Loucy (cell line): ENCODE measurements around the gene TJP2.

Experiments
- H2AFZ ChIP-seq: fragments of 200-600 bp; sonication (generic); 2 replicates; pipeline ENCODE4 v1.6.0; 2016; ENCODE audit warnings: antibody characterized with exemption, mild to moderate bottlenecking, low read length, moderate library complexity
- H3F3A ChIP-seq: fragments of 200-600 bp; 2 replicates; pipeline ENCODE4 v1.6.0; 2016; ENCODE audit warnings: antibody characterized with exemption, low read depth, mild to moderate bottlenecking
- H3K27me3 ChIP-seq: fragments of 200-600 bp; sonication (generic); 2 replicates; pipeline ENCODE4 v1.6.1; 2014; ENCODE audit warnings: low read length, mild to moderate bottlenecking; ENCODE audit not compliant: insufficient read depth, poor library complexity, severe bottlenecking
- H3K36me3 ChIP-seq: fragments of 200-600 bp; sonication (generic); 2 replicates; pipeline ENCODE4 v1.6.1; 2016; ENCODE audit warnings: low read length; ENCODE audit not compliant: insufficient read depth
- H3K4me1 ChIP-seq: fragments of 200-600 bp; sonication (generic); 2 replicates; pipeline ENCODE4 v1.5.1; 2014; ENCODE audit warnings: low read length, mild to moderate bottlenecking; ENCODE audit not compliant: insufficient read depth, poor library complexity, severe bottlenecking
- H3K4me2 ChIP-seq: fragments of 200-600 bp; sonication (generic); 2 replicates; pipeline ENCODE4 v1.6.0; 2014; ENCODE audit warnings: antibody characterized with exemption, low read length, low read depth, mild to moderate bottlenecking; ENCODE audit not compliant: poor library complexity, severe bottlenecking
- H3K4me3 ChIP-seq: fragments of 200-600 bp; sonication (generic); 2 replicates; pipeline ENCODE4 v1.5.1; 2014; ENCODE audit warnings: low read length, mild to moderate bottlenecking, mixed read lengths; ENCODE audit not compliant: poor library complexity, severe bottlenecking
- H3K79me2 ChIP-seq: fragments of 200-600 bp; sonication (generic); 2 replicates; pipeline ENCODE4 v1.6.1; 2014; ENCODE audit warnings: low read length; ENCODE audit not compliant: insufficient read depth
- H3K9ac ChIP-seq: fragments of 200-600 bp; sonication (generic); 2 replicates; pipeline ENCODE4 v1.6.0; 2014; ENCODE audit warnings: mild to moderate bottlenecking, low read depth, low read length, moderate library complexity; ENCODE audit not compliant: poor library complexity, severe bottlenecking
- H3K9me2 ChIP-seq: fragments of 200-600 bp; sonication (generic); replicated peaks from 2 replicates; pipeline ENCODE4 v1.6.1; 2016; ENCODE audit warnings: low read depth, low read length, mixed read lengths
- H3K9me3 ChIP-seq: fragments of 200-600 bp; sonication (generic); 2 replicates; pipeline ENCODE4 v1.6.1; 2014; ENCODE audit warnings: mild to moderate bottlenecking, antibody characterized with exemption, low read length, low read depth; ENCODE audit not compliant: insufficient read depth
- H4K20me1 ChIP-seq: fragments of 200-600 bp; sonication (generic); 2 replicates; pipeline ENCODE4 v1.6.0; 2014; ENCODE audit warnings: antibody characterized with exemption, low read length, mild to moderate bottlenecking; ENCODE audit not compliant: insufficient read depth, poor library complexity, severe bottlenecking
- EZH2phosphoT487 ChIP-seq: fragments of 200-600 bp; IDR thresholded peaks from 2 replicates; pipeline ENCODE4 v1.6.1; 2018; ENCODE audit warnings: antibody characterized with exemption, mild to moderate bottlenecking, moderate library complexity, borderline replicate concordance
- TF ChIP-seq, protein P1 (sequence below): fragments of 200-600 bp; sonication (generic); conservative IDR thresholded peaks from 2 replicates; pipeline ENCODE4 v1.5.1; 2014; ENCODE audit warnings: mild to moderate bottlenecking, antibody characterized with exemption, low read length

Gene TJP2

DNA sequence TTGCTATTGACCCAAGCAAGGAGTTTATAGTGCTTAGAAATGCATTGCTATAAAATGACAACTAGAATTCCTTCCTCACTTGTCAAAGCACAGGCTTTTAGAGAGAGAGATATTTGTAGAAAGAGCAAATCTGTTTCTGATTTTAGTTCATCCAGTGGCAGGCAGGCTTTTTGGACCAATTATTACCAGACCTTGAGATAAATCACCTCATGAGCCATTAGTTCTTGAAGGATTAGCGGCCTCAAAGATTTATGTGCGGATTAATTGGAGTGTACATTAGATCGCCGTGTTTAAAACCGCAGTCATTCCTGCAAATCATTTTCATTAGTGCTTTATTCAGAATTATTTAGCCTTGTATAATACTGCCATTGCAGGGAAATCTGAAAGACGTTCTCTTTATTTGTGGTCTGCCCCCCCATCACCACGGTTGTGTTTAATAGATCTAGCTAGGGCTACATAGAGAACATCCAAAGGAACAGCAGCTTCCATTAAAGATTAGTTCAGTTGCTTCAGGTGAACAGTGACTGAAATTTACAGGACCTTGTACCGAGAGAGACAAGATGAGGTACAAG is 28.8 kb upstream of the TJP2 start:
- Histone ChIP-seq H3K9ac (no peak overlapping the region), H3K27me3 (no peaks in the 10 kb centered on the region), H4K20me1 (no peaks in the 10 kb centered on the region), H2AFZ (no peak overlapping the region), H3K79me2 (no peaks in the 10 kb centered on the region; the same call in 1 of the 2 replicates), H3K4me2 (no peak overlapping the region), H3K36me3 (no peaks in the 10 kb centered on the region), H3K9me2 (no peaks in the 10 kb centered on the region), H3K4me3 (no peak overlapping the region), H3K9me3 (no peaks in the 10 kb centered on the region), H3F3A (no peaks in the 10 kb centered on the region), H3K4me1 (peaks cover 19% of the 10 kb centered on the region)
- TF ChIP-seq EZH2phosphoT487 = no peak
- TF ChIP-seq, protein P1, sequence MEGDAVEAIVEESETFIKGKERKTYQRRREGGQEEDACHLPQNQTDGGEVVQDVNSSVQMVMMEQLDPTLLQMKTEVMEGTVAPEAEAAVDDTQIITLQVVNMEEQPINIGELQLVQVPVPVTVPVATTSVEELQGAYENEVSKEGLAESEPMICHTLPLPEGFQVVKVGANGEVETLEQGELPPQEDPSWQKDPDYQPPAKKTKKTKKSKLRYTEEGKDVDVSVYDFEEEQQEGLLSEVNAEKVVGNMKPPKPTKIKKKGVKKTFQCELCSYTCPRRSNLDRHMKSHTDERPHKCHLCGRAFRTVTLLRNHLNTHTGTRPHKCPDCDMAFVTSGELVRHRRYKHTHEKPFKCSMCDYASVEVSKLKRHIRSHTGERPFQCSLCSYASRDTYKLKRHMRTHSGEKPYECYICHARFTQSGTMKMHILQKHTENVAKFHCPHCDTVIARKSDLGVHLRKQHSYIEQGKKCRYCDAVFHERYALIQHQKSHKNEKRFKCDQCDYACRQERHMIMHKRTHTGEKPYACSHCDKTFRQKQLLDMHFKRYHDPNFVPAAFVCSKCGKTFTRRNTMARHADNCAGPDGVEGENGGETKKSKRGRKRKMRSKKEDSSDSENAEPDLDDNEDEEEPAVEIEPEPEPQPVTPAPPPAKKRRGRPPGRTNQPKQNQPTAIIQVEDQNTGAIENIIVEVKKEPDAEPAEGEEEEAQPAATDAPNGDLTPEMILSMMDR = no peak

DNA sequence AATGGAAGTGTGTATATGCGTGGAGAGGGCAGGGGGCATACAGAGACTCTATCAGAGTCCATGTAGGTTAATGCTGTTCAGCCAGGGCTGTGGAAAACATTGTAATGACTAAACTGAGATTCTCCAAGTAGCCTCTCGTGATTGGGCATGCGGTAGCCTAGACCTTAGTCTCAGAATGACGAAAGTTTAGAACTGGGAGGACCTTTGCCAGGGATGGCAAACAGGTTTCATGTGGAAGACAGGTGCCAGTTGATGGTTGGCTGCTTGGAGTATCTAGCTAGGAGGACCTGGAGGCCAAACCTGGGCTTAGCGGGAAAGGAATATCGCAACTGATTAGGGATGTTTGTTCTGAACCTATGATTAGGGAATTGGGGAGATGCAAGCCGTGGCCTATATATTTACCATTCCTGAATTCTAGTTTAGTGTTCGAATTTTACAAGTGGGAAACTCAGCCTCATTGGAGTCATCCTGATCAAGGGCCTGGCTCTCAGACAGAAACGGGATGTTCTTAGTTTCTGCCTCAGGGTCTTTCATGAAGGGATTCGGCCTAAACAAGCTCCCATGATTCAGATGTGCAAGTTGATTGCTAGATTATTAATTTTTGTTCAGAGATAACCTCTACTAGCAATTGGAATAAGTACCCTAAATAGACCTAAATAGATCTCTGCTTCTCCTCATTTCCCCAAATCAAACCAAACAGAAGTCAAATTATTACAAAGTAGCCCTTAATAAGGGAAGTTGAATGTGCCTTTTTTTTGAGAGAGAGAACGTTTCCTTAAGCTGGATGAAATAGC is 26.8 kb upstream of the TJP2 start:
- Histone ChIP-seq H3K36me3 (peaks cover 3% of the 10 kb centered on the region; the same call in 1 of the 2 replicates), H3K27me3 (no peaks in the 10 kb centered on the region), H4K20me1 (no peaks in the 10 kb centered on the region), H3K4me1 (peaks cover 13% of the 10 kb centered on the region), H3K4me2 (no peak overlapping the region), H2AFZ (no peak overlapping the region), H3K79me2 (no peaks in the 10 kb centered on the region; the same call in 1 of the 2 replicates), H3K4me3 (no peak overlapping the region), H3K9me3 (no peaks in the 10 kb centered on the region), H3K9me2 (no peaks in the 10 kb centered on the region), H3K9ac (no peak overlapping the region), H3F3A (no peaks in the 10 kb centered on the region)
- no peak for TF ChIP-seq EZH2phosphoT487
- TF ChIP-seq, protein P1 = no peak

DNA sequence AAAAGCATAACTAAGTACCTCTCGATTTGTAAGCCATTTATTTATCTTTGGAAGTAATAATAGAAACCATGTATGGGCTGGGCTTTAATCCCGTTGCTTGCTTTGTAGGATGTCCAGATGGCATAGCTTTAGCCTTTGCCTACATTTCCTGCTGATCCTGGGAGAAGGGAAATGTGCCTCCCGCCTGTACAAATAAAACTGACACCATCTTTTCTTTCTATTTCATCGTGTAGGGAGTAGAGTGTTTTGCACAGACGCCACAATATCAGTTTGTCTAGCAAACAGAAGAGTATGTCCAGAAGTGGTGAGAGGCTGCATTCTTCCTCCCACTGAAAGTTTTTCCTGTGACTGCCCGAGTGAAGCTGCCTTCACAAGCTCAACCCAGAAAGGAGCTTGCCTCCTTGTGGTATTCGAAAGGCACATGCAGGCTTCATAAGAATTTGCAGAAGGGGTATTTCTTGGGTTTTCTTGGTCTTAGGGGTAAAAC is 24.7 kb upstream of the TJP2 start:
- no peaks in the 10 kb centered on the region; the same call in 1 of the 2 replicates for H3K79me2 ChIP-seq

More for the DNA sequence above, 24.7 kb upstream of the TJP2 start:
- no peak overlapping the region for H3K4me3 ChIP-seq
- no peak overlapping the region for H3K9ac ChIP-seq
- no peaks in the 10 kb centered on the region for H3K4me1 ChIP-seq
- H3K9me2 ChIP-seq = no peaks in the 10 kb centered on the region
- H3K4me2 ChIP-seq = no peak overlapping the region
- no peaks in the 10 kb centered on the region for H3K9me3 ChIP-seq
- H4K20me1 ChIP-seq = no peaks in the 10 kb centered on the region
- no peaks in the 10 kb centered on the region for H3K27me3 ChIP-seq
- H3K36me3 ChIP-seq = peaks cover 3% of the 10 kb centered on the region; the same call in 1 of the 2 replicates
- no peak for TF ChIP-seq EZH2phosphoT487
- TF ChIP-seq, protein P1 = no peak
- no peak overlapping the region for H2AFZ ChIP-seq
- no peaks in the 10 kb centered on the region for H3F3A ChIP-seq
